Psoas muscle (tissue), 8 donors: ENCODE results near the gene COL26A1. TPM values are rescaled to one million over a fixed set of nuclear protein-coding genes. Genes with fewer than 3 reads are reported as not detected.

Experiments used
- ATAC-seq, 4 donors: fragments of 200-7000 bp; cut with Tn5 transposase; one replicate each; pipeline ENCODE4 v1.9.1; 2020; ENCODE audit warnings: moderate library complexity in 3 of 4, mild to moderate bottlenecking in 2 of 4
- DNase-seq, 2 donors: peaks; one replicate each; pipeline ENCODE4 v3.0.0-alpha.2; 2020
- H3K27ac ChIP-seq: fragments of 200-600 bp; one replicate; pipeline ENCODE4 v1.8.0; 2022
- H3K27me3 ChIP-seq, 3 donors: fragments of 200-600 bp in 1 of 3; one replicate each; pipeline versions ENCODE4 v1.6.1 to v1.8.0; 2013 to 2022; ENCODE audit warnings: low read length in 2 of 3, mild to moderate bottlenecking in 2 of 3, moderate library complexity in 1 of 3; ENCODE audit not compliant: insufficient read depth in 3 of 3
- H3K36me3 ChIP-seq, 2 donors: fragments of 200-600 bp in 1 of 2; one replicate each; pipeline versions ENCODE4 v1.6.1 to v1.8.0; 2013 to 2022; ENCODE audit warnings: low read depth in 1 of 2, mild to moderate bottlenecking in 1 of 2, moderate library complexity in 1 of 2; ENCODE audit not compliant: insufficient read depth in 1 of 2
- H3K4me1 ChIP-seq: fragments of 200-600 bp; one replicate; pipeline ENCODE4 v1.8.0; 2022
- H3K4me3 ChIP-seq: fragments of 200-600 bp; one replicate; pipeline ENCODE4 v1.8.0; 2022; ENCODE audit warnings: mild to moderate bottlenecking
- H3K9me3 ChIP-seq: fragments of 200-600 bp; one replicate; pipeline ENCODE4 v1.8.0; 2022
- WGBS, 3 donors: extraction: QIAGEN DNeasy Blood & Tissue Kit; methylation state at CpG; one replicate each; pipeline versions ENCODE4 v1.1.6 to v1.1.7; 2013; 5-methylcytosine and 5-hydroxymethylcytosine counted together
- intact Hi-C, 2 donors: fragments of 100-400 bp; cut with DNase I; formaldehyde crosslinking; loops; one replicate each; pipeline versions ENCODE4 v1.11.0 to v1.14.2; 2022
- polyA plus RNA-seq, 3 donors: library from polyadenylated mRNA; stranded (reverse); fragments of 200-250 nt; gene quantifications; one replicate each; pipeline ENCODE4 v1.2.3, GENCODE V29; 2013
- total RNA-seq, 4 donors: library from RNA; stranded (reverse); fragmentation: NEBNext Ultra II Directional in 2 of 4; extraction: Animal tissue kit (Norgen Biotek cat#: 25700) in 2 of 4; gene quantifications; one replicate each; pipeline versions ENCODE4 v1.2.1 to v1.2.4, GENCODE V29; 2021 to 2023
- TF ChIP-seq, protein P1 (sequence below): fragments of 200-600 bp; IDR thresholded peaks from one replicate; pipeline ENCODE4 v1.8.0; 2022; ENCODE audit warnings: antibody characterized with exemption
- donor health status: healthy with polysubstance abuse.
- donor health status: DM: no; HTN: no; CAD: no; lungs with moderate emphysema.
- donor health status: Bipolar disorder and iron deficiency.
- donor health status: healthy.
- donor health status: DM: yes; HTN: yes; CAD: no.
- donor health status: DM: no; HTN: no; CAD: no.
- donor health status: DM: no; HTN: no; CAD: no.
- donor health status: DM: yes; HTN: yes; CAD: no.

The COL26A1 gene
- total and polyA plus RNA-seq, 7 donors = 0.03 TPM; not detected in 6

DNA sequence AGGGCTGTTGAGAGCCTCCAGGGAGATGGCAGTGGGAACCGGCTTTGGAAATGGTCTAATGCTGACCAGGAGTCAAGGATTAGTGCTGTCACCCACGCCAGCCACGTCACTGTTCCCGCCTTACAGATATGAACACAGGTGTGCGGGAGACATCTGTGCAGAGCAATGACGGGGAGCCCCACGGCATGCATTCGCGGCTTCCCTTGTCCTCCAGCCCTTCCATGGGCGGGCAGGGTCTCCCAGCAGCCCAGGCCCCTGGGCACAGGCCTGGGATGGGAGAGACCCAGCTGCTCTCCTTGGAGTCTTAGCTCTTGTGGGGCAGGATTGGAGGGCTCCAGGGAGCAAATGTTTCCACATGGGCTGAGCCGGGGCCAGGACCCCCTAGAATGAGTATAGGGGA is 172.2 kb downstream of the COL26A1 start:
- H3K36me3 ChIP-seq = no peaks in the 10 kb centered on the region
- no peaks in the 10 kb centered on the region for H3K4me1 ChIP-seq
- DNase-seq = no peak
- no peaks in the 10 kb centered on the region for H3K27me3 ChIP-seq
- TF ChIP-seq, protein P1, sequence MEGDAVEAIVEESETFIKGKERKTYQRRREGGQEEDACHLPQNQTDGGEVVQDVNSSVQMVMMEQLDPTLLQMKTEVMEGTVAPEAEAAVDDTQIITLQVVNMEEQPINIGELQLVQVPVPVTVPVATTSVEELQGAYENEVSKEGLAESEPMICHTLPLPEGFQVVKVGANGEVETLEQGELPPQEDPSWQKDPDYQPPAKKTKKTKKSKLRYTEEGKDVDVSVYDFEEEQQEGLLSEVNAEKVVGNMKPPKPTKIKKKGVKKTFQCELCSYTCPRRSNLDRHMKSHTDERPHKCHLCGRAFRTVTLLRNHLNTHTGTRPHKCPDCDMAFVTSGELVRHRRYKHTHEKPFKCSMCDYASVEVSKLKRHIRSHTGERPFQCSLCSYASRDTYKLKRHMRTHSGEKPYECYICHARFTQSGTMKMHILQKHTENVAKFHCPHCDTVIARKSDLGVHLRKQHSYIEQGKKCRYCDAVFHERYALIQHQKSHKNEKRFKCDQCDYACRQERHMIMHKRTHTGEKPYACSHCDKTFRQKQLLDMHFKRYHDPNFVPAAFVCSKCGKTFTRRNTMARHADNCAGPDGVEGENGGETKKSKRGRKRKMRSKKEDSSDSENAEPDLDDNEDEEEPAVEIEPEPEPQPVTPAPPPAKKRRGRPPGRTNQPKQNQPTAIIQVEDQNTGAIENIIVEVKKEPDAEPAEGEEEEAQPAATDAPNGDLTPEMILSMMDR = no peak
- no peaks in the 10 kb centered on the region for H3K9me3 ChIP-seq
- intact Hi-C loops = loop anchor here in 1 of 2 donors (10.0 kb wide), 1 partner anchor 170 kb away; the partner anchor contains the start of gene COL26A1
- no peak overlapping the region for H3K4me3 ChIP-seq
- H3K27ac ChIP-seq = no peak overlapping the region
- WGBS, 3 donors = 77 to 82% (median 79%) methylated on average over 11 of the region's 11 CpGs
- ATAC-seq = no peak

DNA sequence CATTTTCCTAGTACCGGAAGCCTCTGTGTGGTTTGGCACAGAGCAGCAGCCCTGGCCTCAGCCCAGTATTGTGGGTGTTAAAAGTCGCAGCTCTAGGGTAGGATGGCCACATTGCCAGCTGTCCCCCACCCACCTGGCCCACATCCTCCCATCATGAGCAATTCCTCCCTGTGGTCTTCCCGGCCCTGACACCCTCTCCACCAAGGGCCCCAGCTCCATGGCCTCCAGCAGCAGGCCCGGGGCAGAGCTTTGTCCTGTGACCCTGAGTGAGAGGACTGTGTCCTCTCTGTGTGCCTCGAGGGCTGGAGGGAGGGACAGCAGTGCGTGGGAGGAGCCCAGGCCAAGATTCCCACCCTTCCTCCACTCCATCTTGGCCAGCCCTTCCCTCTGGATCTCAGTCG is 172.7 kb downstream of the COL26A1 start:
- Histone ChIP-seq H3K9me3 (no peaks in the 10 kb centered on the region), H3K27ac (no peak overlapping the region), H3K4me1 (no peaks in the 10 kb centered on the region), H3K27me3 (no peaks in the 10 kb centered on the region), H3K4me3 (no peak overlapping the region), H3K36me3 (no peaks in the 10 kb centered on the region)
- DNase-seq (no peak), ATAC-seq (no peak)
- intact Hi-C loops = loop anchor here in 1 of 2 donors (10.0 kb wide), 1 partner anchor 171 kb away; the partner anchor contains the start of gene COL26A1
- 39 to 45% (median 43%) methylated on average over 7 of the region's 7 CpGs for WGBS, 3 donors
- TF ChIP-seq, protein P1 = no peak

DNA sequence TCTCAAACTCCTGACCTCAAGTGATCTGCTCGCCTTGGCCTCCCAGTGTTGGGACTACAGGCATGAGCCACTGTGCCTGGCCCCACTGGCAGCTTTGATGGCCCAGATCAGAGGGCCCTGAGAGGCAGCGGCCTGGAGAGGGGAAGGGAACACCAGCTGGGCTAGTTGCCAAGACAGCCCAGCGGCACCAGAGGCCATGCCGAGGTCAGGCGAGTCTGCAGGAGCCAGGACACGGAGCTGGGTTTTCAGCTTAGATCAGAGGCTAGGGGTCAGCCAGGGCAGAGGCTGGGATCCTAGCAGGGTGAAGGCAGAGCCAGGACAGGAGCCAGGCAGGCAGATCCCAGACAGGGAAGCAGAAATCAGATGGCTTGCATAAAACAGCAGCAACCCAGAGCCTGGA is 173.6 kb downstream of the COL26A1 start:
- peak in 1 of 4 donors; percentile 20 for ATAC-seq
- no peaks in the 10 kb centered on the region for H3K4me1 ChIP-seq
- H3K4me3 ChIP-seq = no peak overlapping the region
- intact Hi-C loops = loop anchor here in 1 of 2 donors (10.0 kb wide), 1 partner anchor 171 kb away; the partner anchor contains the start of gene COL26A1
- WGBS, 3 donors = 20 to 37% (median 25%) methylated on average over 6 of the region's 6 CpGs
- TF ChIP-seq, protein P1 = no peak
- H3K27ac ChIP-seq = no peak overlapping the region
- no peak for DNase-seq
- H3K36me3 ChIP-seq = no peaks in the 10 kb centered on the region
- no peaks in the 10 kb centered on the region for H3K27me3 ChIP-seq
- H3K9me3 ChIP-seq = no peaks in the 10 kb centered on the region

- H3K4me3 ChIP-seq = no peak overlapping the region
- intact Hi-C loops = loop anchor here in 1 of 2 donors (10.0 kb wide), 1 partner anchor 172 kb away; the partner anchor contains the start of gene COL26A1
- H3K9me3 ChIP-seq = no peaks in the 10 kb centered on the region
- ATAC-seq (no peak), DNase-seq (no peak)
- no peaks in the 10 kb centered on the region for H3K27me3 ChIP-seq
- TF ChIP-seq, protein P1 = no peak
- H3K4me1 ChIP-seq = no peaks in the 10 kb centered on the region
- H3K27ac ChIP-seq = no peak overlapping the region
- WGBS, 3 donors = 93 to 96% (median 94%) methylated on average over 4 of the region's 4 CpGs
- no peaks in the 10 kb centered on the region for H3K36me3 ChIP-seq
Measured at GRCh38 chr7:101536668-101537067, 174.0 kb downstream of the COL26A1 start.

DNA sequence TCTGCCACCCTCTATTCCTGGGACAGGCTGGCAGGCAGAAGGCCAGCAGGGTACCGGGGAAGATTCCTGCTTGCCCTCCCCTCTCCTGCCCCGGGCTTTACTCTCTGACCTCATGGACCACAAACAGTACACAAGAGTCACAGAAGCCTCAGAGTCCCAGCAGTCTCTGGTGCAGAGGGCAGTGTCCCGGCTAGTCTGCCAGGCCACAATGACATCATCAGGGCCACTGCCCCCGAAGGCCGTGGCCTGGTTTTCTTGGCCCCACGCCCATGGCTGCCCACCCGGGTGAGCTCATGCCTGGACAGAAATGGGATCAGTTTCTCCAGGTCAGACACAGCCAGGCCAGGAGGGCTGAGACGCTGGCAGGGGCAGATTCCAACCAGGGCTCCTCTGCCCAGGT is 174.5 kb downstream of the COL26A1 start:
- no peaks in the 10 kb centered on the region for H3K9me3 ChIP-seq
- DNase-seq (no peak), ATAC-seq (peak in 2 of 4 donors; percentile 32 to 46)
- H3K27ac ChIP-seq = no peak overlapping the region
- H3K27me3 ChIP-seq = no peaks in the 10 kb centered on the region
- 28 to 40% (median 34%) methylated on average over 8 of the region's 8 CpGs for WGBS, 3 donors
- no peak overlapping the region for H3K4me3 ChIP-seq
- intact Hi-C loops = loop anchor here in 1 of 2 donors (10.0 kb wide), 1 partner anchor 172 kb away; the partner anchor contains the start of gene COL26A1
- H3K36me3 ChIP-seq = no peaks in the 10 kb centered on the region
- no peaks in the 10 kb centered on the region for H3K4me1 ChIP-seq
- TF ChIP-seq, protein P1 = no peak
